ENCODE measurements around the gene COQ2. TPM values are rescaled to one million over a fixed set of nuclear protein-coding genes. Genes with fewer than 3 reads are reported as not detected.

The COQ2 gene
- total RNA-seq, 1 experiment from 2014 or later, result 15.9 TPM

- Histone ChIP-seq H3K27me3 (ENCODE audit: control insufficient read depth, insufficient read depth, low read length) (no peaks in the 10 kb centered on the region), H3K36me3 (replicated peaks; ENCODE audit: control insufficient read depth, insufficient read depth, low read length) (peaks cover 4% of the 10 kb centered on the region), H3K4me3 (ENCODE audit: insufficient read depth, low read depth, low read length) (no peak overlapping the region)
- DNase-seq, result no peak
Observed at GRCh38 chr4:83267830-83268475, 16.6 kb downstream of the COQ2 start.

- DNase-seq, result no peak
- Histone ChIP-seq H3K36me3 (replicated peaks; ENCODE audit: control insufficient read depth, insufficient read depth, low read length) (peaks cover 4% of the 10 kb centered on the region), H3K27me3 (ENCODE audit: control insufficient read depth, insufficient read depth, low read length) (no peaks in the 10 kb centered on the region), H3K4me3 (ENCODE audit: insufficient read depth, low read depth, low read length) (no peak overlapping the region)
Observed at GRCh38 chr4:83267121-83267829, 17.3 kb downstream of the COQ2 start.

- no peak overlapping the region for H3K4me3 ChIP-seq (ENCODE audit: insufficient read depth, low read depth, low read length)
- no peak for DNase-seq
- peaks cover 4% of the 10 kb centered on the region for H3K36me3 ChIP-seq (replicated peaks; ENCODE audit: control insufficient read depth, insufficient read depth, low read length)
- H3K27me3 ChIP-seq (ENCODE audit: control insufficient read depth, insufficient read depth, low read length), result no peaks in the 10 kb centered on the region
Observed at GRCh38 chr4:83266689-83267088, 17.9 kb downstream of the COQ2 start.

- H3K36me3 ChIP-seq (replicated peaks; ENCODE audit: control insufficient read depth, insufficient read depth, low read length), result peaks cover under 1% of the 10 kb centered on the region
- no peak for DNase-seq
- no peak overlapping the region for H3K4me3 ChIP-seq (ENCODE audit: insufficient read depth, low read depth, low read length)
- no peaks in the 10 kb centered on the region for H3K27me3 ChIP-seq (ENCODE audit: control insufficient read depth, insufficient read depth, low read length)
Observed at GRCh38 chr4:83263106-83263505, 21.5 kb downstream of the COQ2 start.

- DNase-seq, result no peak
- no peaks in the 10 kb centered on the region for H3K27me3 ChIP-seq (ENCODE audit: control insufficient read depth, insufficient read depth, low read length)
- no peaks in the 10 kb centered on the region; the same call in none of the 2 replicates for H3K36me3 ChIP-seq (replicated peaks; ENCODE audit: control insufficient read depth, insufficient read depth, low read length)
- H3K4me3 ChIP-seq (ENCODE audit: insufficient read depth, low read depth, low read length), result no peak overlapping the region
Observed at GRCh38 chr4:83262682-83263081, 21.9 kb downstream of the COQ2 start.

GRCh38 chr4:83261307-83261706 lies 23.3 kb downstream of the COQ2 start:
- H3K27me3 ChIP-seq (ENCODE audit: control insufficient read depth, insufficient read depth, low read length), result no peaks in the 10 kb centered on the region
- DNase-seq, result no peak
- no peak overlapping the region for H3K4me3 ChIP-seq (ENCODE audit: insufficient read depth, low read depth, low read length)
- no peaks in the 10 kb centered on the region; the same call in none of the 2 replicates for H3K36me3 ChIP-seq (replicated peaks; ENCODE audit: control insufficient read depth, insufficient read depth, low read length)

GRCh38 chr4:83259586-83259985 lies 25.0 kb downstream of the COQ2 start:
- no peak for DNase-seq

GRCh38 chr4:83258461-83258860 lies 26.1 kb downstream of the COQ2 start:
- H3K27me3 ChIP-seq (ENCODE audit: control insufficient read depth, insufficient read depth, low read length), result no peaks in the 10 kb centered on the region
- no peak for DNase-seq
- H3K36me3 ChIP-seq (replicated peaks; ENCODE audit: control insufficient read depth, insufficient read depth, low read length), result no peaks in the 10 kb centered on the region; the same call in none of the 2 replicates
- no peak overlapping the region for H3K4me3 ChIP-seq (ENCODE audit: insufficient read depth, low read depth, low read length)

More at GRCh38 chr4:83259586-83259985, 25.0 kb downstream of the COQ2 start:
- H3K27me3 ChIP-seq (ENCODE audit: control insufficient read depth, insufficient read depth, low read length), result no peaks in the 10 kb centered on the region
- no peak overlapping the region for H3K4me3 ChIP-seq (ENCODE audit: insufficient read depth, low read depth, low read length)
- H3K36me3 ChIP-seq (replicated peaks; ENCODE audit: control insufficient read depth, insufficient read depth, low read length), result no peaks in the 10 kb centered on the region; the same call in none of the 2 replicates

GRCh38 chr4:83257811-83258210 lies 26.8 kb downstream of the COQ2 start:
- Histone ChIP-seq H3K4me3 (ENCODE audit: insufficient read depth, low read depth, low read length) (no peak overlapping the region), H3K27me3 (ENCODE audit: control insufficient read depth, insufficient read depth, low read length) (no peaks in the 10 kb centered on the region), H3K36me3 (replicated peaks; ENCODE audit: control insufficient read depth, insufficient read depth, low read length) (no peaks in the 10 kb centered on the region; the same call in 1 of the 2 replicates)
- no peak for DNase-seq

GRCh38 chr4:83255584-83255983 lies 29.0 kb downstream of the COQ2 start:
- Histone ChIP-seq H3K4me3 (ENCODE audit: insufficient read depth, low read depth, low read length) (no peak overlapping the region), H3K36me3 (replicated peaks; ENCODE audit: control insufficient read depth, insufficient read depth, low read length) (no peaks in the 10 kb centered on the region), H3K27me3 (ENCODE audit: control insufficient read depth, insufficient read depth, low read length) (no peaks in the 10 kb centered on the region)
- DNase-seq, result no peak

- no peak overlapping the region for H3K4me3 ChIP-seq (ENCODE audit: insufficient read depth, low read depth, low read length)
- H3K27me3 ChIP-seq (ENCODE audit: control insufficient read depth, insufficient read depth, low read length), result no peaks in the 10 kb centered on the region
- DNase-seq, result peak; percentile 69
- no peaks in the 10 kb centered on the region for H3K36me3 ChIP-seq (replicated peaks; ENCODE audit: control insufficient read depth, insufficient read depth, low read length)
Observed at GRCh38 chr4:83252782-83253405, 31.7 kb downstream of the COQ2 start.

- DNase-seq, result no peak
- H3K4me3 ChIP-seq (ENCODE audit: insufficient read depth, low read depth, low read length), result no peak overlapping the region
- H3K36me3 ChIP-seq (replicated peaks; ENCODE audit: control insufficient read depth, insufficient read depth, low read length), result no peaks in the 10 kb centered on the region
Observed at GRCh38 chr4:83251447-83251830, 33.2 kb downstream of the COQ2 start.

GRCh38 chr4:83250687-83251446 lies 33.7 kb downstream of the COQ2 start:
- DNase-seq, result peak; percentile 13
- Histone ChIP-seq H3K27me3 (ENCODE audit: control insufficient read depth, insufficient read depth, low read length) (no peaks in the 10 kb centered on the region), H3K36me3 (replicated peaks; ENCODE audit: control insufficient read depth, insufficient read depth, low read length) (no peaks in the 10 kb centered on the region), H3K4me3 (ENCODE audit: insufficient read depth, low read depth, low read length) (no peak overlapping the region)

More at GRCh38 chr4:83251447-83251830, 33.2 kb downstream of the COQ2 start:
- no peaks in the 10 kb centered on the region for H3K27me3 ChIP-seq (ENCODE audit: control insufficient read depth, insufficient read depth, low read length)

- DNase-seq, result no peak
Observed at GRCh38 chr4:83248486-83248885, 36.1 kb downstream of the COQ2 start.

More at GRCh38 chr4:83248486-83248885, 36.1 kb downstream of the COQ2 start:
- no peaks in the 10 kb centered on the region for H3K27me3 ChIP-seq (ENCODE audit: control insufficient read depth, insufficient read depth, low read length)
- H3K36me3 ChIP-seq (replicated peaks; ENCODE audit: control insufficient read depth, insufficient read depth, low read length), result no peaks in the 10 kb centered on the region
- no peak overlapping the region for H3K4me3 ChIP-seq (ENCODE audit: insufficient read depth, low read depth, low read length)

Data from H7 (cell line).